HepG2 (cell line): ENCODE data around the gene NKX6-2. TPM values are rescaled to one million over a fixed set of nuclear protein-coding genes. Genes with fewer than 3 reads are reported as not detected.

Experiments
- ATAC-seq: fragments of 200-7000 bp; cut with Tn5 transposase; 3 replicates; pipeline ENCODE4 v1.9.1; 2020; ENCODE audit warnings: mild to moderate bottlenecking, moderate library complexity
- BruUV-seq: library from RNA; stranded (reverse); fragments of 400-500 nt; replicated peaks from 2 replicates; lab custom pipeline; 2021; lab: Mats Ljungman, UMichigan
- CTCF ChIA-PET: fragments of 300-600 bp; formaldehyde crosslinking; extraction: SDS; loops from one replicate; lab custom pipeline; 2021; ENCODE audit warnings: low total read pairs, inconsistent platforms, low intra/inter-chr PET ratio; lab: Yijun Ruan, JAX
- POLR2A ChIA-PET: fragments of 350-600 bp; sonication (Branson Sonifier 250); formaldehyde crosslinking; loops from one replicate; lab custom pipeline; 2020; ENCODE audit warnings: antibody characterized with exemption, inconsistent platforms; lab: Yijun Ruan, JAX
- DNase-seq: peaks from one replicate; pipeline ENCODE4 v3.0.0-alpha.2; 2015; ENCODE audit warnings: low spot score
- FAIRE-seq: peaks from 3 replicates; lab custom pipeline; 2011; peaks lifted over from hg19 to GRCh38; lab: Jason Lieb, UNC
- H2AFZ ChIP-seq: one replicate; pipeline ENCODE4 v1.6.1; 2011; ENCODE audit warnings: low read length, inconsistent platforms
- H3K27ac ChIP-seq: fragments of 300-600 bp; 3 replicates; pipeline ENCODE4 v1.8.0; 2011; ENCODE audit warnings: mixed run types, mild to moderate bottlenecking, mixed read lengths, low read length, inconsistent platforms; ENCODE audit not compliant: insufficient read depth; ENCODE audit errors: extremely low read length
- H3K27me3 ChIP-seq, 2 experiments: fragments of 200-600 bp in 1 of 2; 2 replicates in 1 of 2; 3 replicates in 1 of 2; pipeline versions ENCODE4 v1.6.0 to v1.8.0; 2011; ENCODE audit warnings: low read length in 2 of 2, mild to moderate bottlenecking in 2 of 2, moderate library complexity in 2 of 2, inconsistent platforms in 1 of 2; ENCODE audit not compliant: insufficient read depth in 2 of 2, control insufficient read depth in 1 of 2
- H3K36me3 ChIP-seq, 2 experiments: fragments of 200-600 bp in 1 of 2; replicated peaks in 1 of 2; 2 replicates in 1 of 2; 3 replicates in 1 of 2; pipeline versions ENCODE4 v1.5.1 to v1.8.0; 2011; ENCODE audit warnings: low read length in 2 of 2, inconsistent platforms in 1 of 2; ENCODE audit not compliant: insufficient read depth in 2 of 2, control insufficient read depth in 1 of 2
- H3K4me1 ChIP-seq: 2 replicates; pipeline ENCODE4 v1.5.1; 2012; ENCODE audit warnings: low read length, inconsistent platforms; ENCODE audit not compliant: insufficient read depth
- H3K4me2 ChIP-seq: 2 replicates; pipeline ENCODE4 v1.6.0; 2011; ENCODE audit warnings: low read depth, low read length, inconsistent platforms
- H3K4me3 ChIP-seq, 3 experiments: fragments of 200-600 bp in 1 of 3; sonication (generic), shearing (Covaris generic) in 1 of 3; replicated peaks in 1 of 3; 2 replicates each; pipeline ENCODE4 v1.5.1; 2011 to 2016; ENCODE audit warnings: low read length in 3 of 3, inconsistent platforms in 2 of 3, low read depth in 2 of 3, mild to moderate bottlenecking in 2 of 3, control low read depth in 1 of 3, mixed read lengths in 1 of 3; ENCODE audit not compliant: insufficient read depth in 1 of 3
- H3K79me2 ChIP-seq: one replicate; pipeline ENCODE4 v1.6.1; 2011; ENCODE audit warnings: low read length, inconsistent platforms; ENCODE audit not compliant: insufficient read depth
- H3K9ac ChIP-seq: 2 replicates; pipeline ENCODE4 v1.6.0; 2011; ENCODE audit warnings: mild to moderate bottlenecking, low read depth, low read length, inconsistent platforms; ENCODE audit not compliant: insufficient read depth
- H3K9me3 ChIP-seq: 2 replicates; pipeline ENCODE4 v1.5.1; 2012; ENCODE audit warnings: mild to moderate bottlenecking, low read length
- H4K20me1 ChIP-seq: 2 replicates; pipeline ENCODE4 v1.6.0; 2011; ENCODE audit warnings: inconsistent platforms, mild to moderate bottlenecking, low read length, moderate library complexity; ENCODE audit not compliant: insufficient read depth
- ARNT ChIP-seq: fragments of 450-650 bp; IDR thresholded peaks from 2 replicates; pipeline ENCODE4 v1.6.1; 2017
- MXI1 ChIP-seq: IDR thresholded peaks from 3 replicates; pipeline ENCODE4 v1.6.1; 2012; ENCODE audit warnings: low read depth, low read length, inconsistent platforms, borderline replicate concordance
- PHF5A ChIP-seq: IDR thresholded peaks from one replicate; pipeline ENCODE4 v1.6.1; 2018; ENCODE audit warnings: low read depth, missing genetic modification reagents; ENCODE audit not compliant: unreplicated experiment
- SAFB2 ChIP-seq: sonication (generic); formaldehyde crosslinking; IDR thresholded peaks from 2 replicates; pipeline ENCODE4 v1.5.1; 2020; ENCODE audit warnings: missing genetic modification reagents, low read depth, mild to moderate bottlenecking, borderline replicate concordance
- SMARCE1 ChIP-seq: fragments of 450-650 bp; IDR thresholded peaks from 2 replicates; pipeline ENCODE4 v1.6.1; 2017; ENCODE audit warnings: borderline replicate concordance
- ZNF317 ChIP-seq: sonication (generic); formaldehyde crosslinking; IDR thresholded peaks from 2 replicates; pipeline ENCODE4 v1.5.0; 2020; ENCODE audit warnings: mild to moderate bottlenecking, missing genetic modification reagents
- ZNF460 ChIP-seq: sonication (generic); formaldehyde crosslinking; IDR thresholded peaks from 2 replicates; pipeline ENCODE4 v1.5.1; 2020; ENCODE audit warnings: missing genetic modification reagents, mild to moderate bottlenecking, borderline replicate concordance
- ZNF678 ChIP-seq: sonication (generic); formaldehyde crosslinking; IDR thresholded peaks from 2 replicates; pipeline ENCODE4 v1.4.0; 2020; ENCODE audit warnings: mild to moderate bottlenecking, missing genetic modification reagents
- ZSCAN22 ChIP-seq: sonication (generic); formaldehyde crosslinking; IDR thresholded peaks from 2 replicates; pipeline ENCODE4 v1.4.0; 2020; ENCODE audit warnings: mild to moderate bottlenecking, missing genetic modification reagents
- WGBS: methylation state at CpG from one replicate; pipeline ENCODE4 v1.1.6; 2017; ENCODE audit warnings: low lambda C conversion rate; 5-methylcytosine and 5-hydroxymethylcytosine counted together
- in situ Hi-C: cut with HindIII; loops from 2 replicates; pipeline ENCODE4 v1.10.0; 2017; ENCODE audit warnings: low pct_unique_long_range_greater_than_20kb; ENCODE audit not compliant: extremely low pct_ligation_motif_present
- intact Hi-C: fragments of 100-400 bp; cut with micrococcal nuclease; formaldehyde crosslinking; loops from one replicate; pipeline ENCODE4 v1.10.0; 2022; ENCODE audit not compliant: unreplicated experiment
- polyA plus RNA-seq, 8 experiments: library from polyadenylated mRNA; depleted of rRNA in 3 of 8; stranded (reverse) in 7 of 8; unstranded in 1 of 8; fragments of >200 nt; fragmentation: Illumina TruSeq in 4 of 8; extraction: Trizol in 4 of 8; gene quantifications; 2 replicates each; pipeline versions ENCODE4 v1.2.1 to v1.2.3, GENCODE V29; 2011 to 2016; ENCODE audit warnings: low read depth in 4 of 8, missing spikeins in 1 of 8, mixed read lengths in 1 of 8; ENCODE audit not compliant: insufficient read depth in 1 of 8
- total RNA-seq, 5 experiments: library from RNA; depleted of rRNA; stranded (reverse); fragments of >200 nt; fragmentation: Illumina TruSeq; extraction: Trizol; gene quantifications; 2 replicates each; pipeline ENCODE4 v1.2.3, GENCODE V29; 2016; ENCODE audit warnings: low read depth in 1 of 5
- TF ChIP-seq, protein P1 (sequence below): sonication (generic); formaldehyde crosslinking; IDR thresholded peaks from 2 replicates; pipeline ENCODE4 v1.8.0; 2022; ENCODE audit warnings: missing genetic modification reagents, mild to moderate bottlenecking, moderate library complexity, borderline replicate concordance
- TF ChIP-seq, protein P2 (sequence below): sonication (generic); formaldehyde crosslinking; IDR thresholded peaks from 2 replicates; pipeline ENCODE4 v1.4.0; 2020; ENCODE audit warnings: missing genetic modification reagents
- TF ChIP-seq, protein P3 (sequence below): sonication (generic); formaldehyde crosslinking; IDR thresholded peaks from 2 replicates; pipeline ENCODE4 v1.8.1; 2023; ENCODE audit warnings: mild to moderate bottlenecking, missing genetic modification reagents
- TF ChIP-seq, protein P4 (sequence below): fragments of 450-650 bp; IDR thresholded peaks from 2 replicates; pipeline ENCODE4 v1.6.1; 2017
- TF ChIP-seq, protein P5 (sequence below): sonication (generic); formaldehyde crosslinking; IDR thresholded peaks from 2 replicates; pipeline ENCODE4 v1.4.0; 2020; ENCODE audit warnings: missing genetic modification reagents

NKX6-2 gene
- total and polyA plus RNA-seq, 2 of the 13 experiments (the other 11 are each of a cell fraction or from before 2014, with no cell fraction given), result not detected

DNA sequence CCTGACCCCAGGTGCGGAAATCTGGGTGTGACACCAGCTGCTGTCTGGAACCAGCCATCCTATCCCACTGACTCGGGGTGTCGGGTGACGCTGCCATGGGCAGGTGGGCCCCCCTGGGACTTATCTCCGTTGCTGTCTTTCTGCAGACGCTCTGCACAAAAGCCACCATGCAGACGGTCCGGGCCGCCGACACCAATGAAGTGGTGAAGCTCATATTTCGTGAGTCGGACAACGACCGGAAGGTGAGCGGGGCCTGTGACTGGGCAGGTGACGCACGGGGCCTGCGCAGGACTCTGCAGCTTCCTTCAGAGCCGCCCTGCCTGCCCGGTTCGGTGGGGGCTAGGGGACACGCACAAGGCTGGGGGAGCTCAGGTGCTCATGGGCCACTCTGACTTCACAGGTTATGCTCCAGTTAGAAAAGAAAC lies 36.6 kb downstream of the NKX6-2 start (continued):
- no peak for TF ChIP-seq SAFB2 (CRISPR knock-in tag)
- TF ChIP-seq PHF5A (CRISPR knock-in tag), result no peak
- TF ChIP-seq ZNF317, result no peak
- no peak for TF ChIP-seq ZSCAN22 (CRISPR knock-in tag)

DNA sequence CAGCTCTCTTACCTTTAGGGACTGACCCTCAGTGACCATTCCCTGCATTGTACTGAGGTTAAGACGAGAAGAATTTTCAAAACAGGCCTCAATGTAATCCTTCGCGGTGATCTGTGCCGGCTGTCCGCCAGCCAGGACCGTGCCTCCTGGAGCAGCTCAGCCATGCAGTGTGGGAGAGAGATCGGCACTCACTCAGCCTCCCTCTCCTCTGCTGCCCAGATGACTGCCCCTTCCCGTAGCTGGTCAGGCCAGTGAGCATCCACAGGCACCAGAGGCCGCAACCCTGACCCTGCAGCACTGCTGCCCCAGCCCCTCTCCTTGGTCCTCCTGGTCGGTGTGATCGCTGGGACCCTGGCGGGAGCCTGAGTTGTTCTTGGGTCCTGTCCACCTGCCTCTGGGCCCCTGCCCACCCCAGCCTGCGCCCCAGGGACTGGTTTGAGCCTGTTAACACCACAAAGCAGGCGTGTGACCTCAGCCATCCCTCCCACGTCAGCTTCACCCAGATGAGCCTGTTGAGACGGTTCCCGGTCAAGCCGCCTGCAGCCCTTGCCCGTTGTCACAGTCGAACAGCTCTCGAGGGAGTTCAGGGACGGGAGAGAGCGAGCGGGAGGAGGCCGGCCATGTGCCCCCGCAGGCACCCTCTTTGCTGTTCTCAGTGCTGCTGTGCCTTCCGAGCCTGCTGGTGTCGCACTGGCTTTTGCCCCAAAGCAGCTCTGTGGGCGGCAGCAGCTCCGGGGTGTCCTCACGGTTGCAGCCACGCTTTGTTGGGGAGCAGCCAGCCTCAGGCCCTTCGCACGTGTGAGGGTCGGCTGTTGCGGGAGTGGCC lies 37.2 kb downstream of the NKX6-2 start:
- Histone ChIP-seq H2AFZ (no peak overlapping the region), H3K79me2 (no peaks in the 10 kb centered on the region), H3K4me2 (no peak overlapping the region), H3K27me3 (no peaks in the 10 kb centered on the region), H3K27ac (no peak overlapping the region), H3K9me3 (no peaks in the 10 kb centered on the region), H4K20me1 (no peaks in the 10 kb centered on the region), H3K36me3 (peaks cover 0 to 2% of the 10 kb centered on the region in 2 experiments; a peak in 2 of 5 replicates), H3K4me1 (no peaks in the 10 kb centered on the region), H3K4me3 (no peak overlapping the region), H3K9ac (no peak overlapping the region)
- no peak for FAIRE-seq
- DNase-seq, result no peak
- no TSS peak for BruUV-seq
- ChIA-PET POLR2A (no interaction called here), CTCF (no interaction called here)
- ATAC-seq, result no peak
- WGBS, result 95% methylated on average over 17 of the region's 36 CpGs
- in situ Hi-C loops (no loop called here), intact Hi-C loops (no loop called here)
- TF ChIP-seq, protein P1, sequence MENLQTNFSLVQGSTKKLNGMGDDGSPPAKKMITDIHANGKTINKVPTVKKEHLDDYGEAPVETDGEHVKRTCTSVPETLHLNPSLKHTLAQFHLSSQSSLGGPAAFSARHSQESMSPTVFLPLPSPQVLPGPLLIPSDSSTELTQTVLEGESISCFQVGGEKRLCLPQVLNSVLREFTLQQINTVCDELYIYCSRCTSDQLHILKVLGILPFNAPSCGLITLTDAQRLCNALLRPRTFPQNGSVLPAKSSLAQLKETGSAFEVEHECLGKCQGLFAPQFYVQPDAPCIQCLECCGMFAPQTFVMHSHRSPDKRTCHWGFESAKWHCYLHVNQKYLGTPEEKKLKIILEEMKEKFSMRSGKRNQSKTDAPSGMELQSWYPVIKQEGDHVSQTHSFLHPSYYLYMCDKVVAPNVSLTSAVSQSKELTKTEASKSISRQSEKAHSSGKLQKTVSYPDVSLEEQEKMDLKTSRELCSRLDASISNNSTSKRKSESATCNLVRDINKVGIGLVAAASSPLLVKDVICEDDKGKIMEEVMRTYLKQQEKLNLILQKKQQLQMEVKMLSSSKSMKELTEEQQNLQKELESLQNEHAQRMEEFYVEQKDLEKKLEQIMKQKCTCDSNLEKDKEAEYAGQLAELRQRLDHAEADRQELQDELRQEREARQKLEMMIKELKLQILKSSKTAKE (CRISPR knock-in tag), result no peak
- TF ChIP-seq ARNT (no peak), ZNF460 (CRISPR knock-in tag) (no peak), ZNF678 (CRISPR knock-in tag) (no peak), MXI1 (no peak), SMARCE1 (no peak)
- TF ChIP-seq, protein P2, sequence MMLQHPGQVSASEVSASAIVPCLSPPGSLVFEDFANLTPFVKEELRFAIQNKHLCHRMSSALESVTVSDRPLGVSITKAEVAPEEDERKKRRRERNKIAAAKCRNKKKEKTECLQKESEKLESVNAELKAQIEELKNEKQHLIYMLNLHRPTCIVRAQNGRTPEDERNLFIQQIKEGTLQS (CRISPR knock-in tag), result no peak
- TF ChIP-seq, protein P3, sequence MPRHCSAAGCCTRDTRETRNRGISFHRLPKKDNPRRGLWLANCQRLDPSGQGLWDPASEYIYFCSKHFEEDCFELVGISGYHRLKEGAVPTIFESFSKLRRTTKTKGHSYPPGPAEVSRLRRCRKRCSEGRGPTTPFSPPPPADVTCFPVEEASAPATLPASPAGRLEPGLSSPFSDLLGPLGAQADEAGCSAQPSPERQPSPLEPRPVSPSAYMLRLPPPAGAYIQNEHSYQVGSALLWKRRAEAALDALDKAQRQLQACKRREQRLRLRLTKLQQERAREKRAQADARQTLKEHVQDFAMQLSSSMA, result no peak
- TF ChIP-seq, protein P4, sequence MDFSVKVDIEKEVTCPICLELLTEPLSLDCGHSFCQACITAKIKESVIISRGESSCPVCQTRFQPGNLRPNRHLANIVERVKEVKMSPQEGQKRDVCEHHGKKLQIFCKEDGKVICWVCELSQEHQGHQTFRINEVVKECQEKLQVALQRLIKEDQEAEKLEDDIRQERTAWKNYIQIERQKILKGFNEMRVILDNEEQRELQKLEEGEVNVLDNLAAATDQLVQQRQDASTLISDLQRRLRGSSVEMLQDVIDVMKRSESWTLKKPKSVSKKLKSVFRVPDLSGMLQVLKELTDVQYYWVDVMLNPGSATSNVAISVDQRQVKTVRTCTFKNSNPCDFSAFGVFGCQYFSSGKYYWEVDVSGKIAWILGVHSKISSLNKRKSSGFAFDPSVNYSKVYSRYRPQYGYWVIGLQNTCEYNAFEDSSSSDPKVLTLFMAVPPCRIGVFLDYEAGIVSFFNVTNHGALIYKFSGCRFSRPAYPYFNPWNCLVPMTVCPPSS, result no peak
- TF ChIP-seq, protein P5, sequence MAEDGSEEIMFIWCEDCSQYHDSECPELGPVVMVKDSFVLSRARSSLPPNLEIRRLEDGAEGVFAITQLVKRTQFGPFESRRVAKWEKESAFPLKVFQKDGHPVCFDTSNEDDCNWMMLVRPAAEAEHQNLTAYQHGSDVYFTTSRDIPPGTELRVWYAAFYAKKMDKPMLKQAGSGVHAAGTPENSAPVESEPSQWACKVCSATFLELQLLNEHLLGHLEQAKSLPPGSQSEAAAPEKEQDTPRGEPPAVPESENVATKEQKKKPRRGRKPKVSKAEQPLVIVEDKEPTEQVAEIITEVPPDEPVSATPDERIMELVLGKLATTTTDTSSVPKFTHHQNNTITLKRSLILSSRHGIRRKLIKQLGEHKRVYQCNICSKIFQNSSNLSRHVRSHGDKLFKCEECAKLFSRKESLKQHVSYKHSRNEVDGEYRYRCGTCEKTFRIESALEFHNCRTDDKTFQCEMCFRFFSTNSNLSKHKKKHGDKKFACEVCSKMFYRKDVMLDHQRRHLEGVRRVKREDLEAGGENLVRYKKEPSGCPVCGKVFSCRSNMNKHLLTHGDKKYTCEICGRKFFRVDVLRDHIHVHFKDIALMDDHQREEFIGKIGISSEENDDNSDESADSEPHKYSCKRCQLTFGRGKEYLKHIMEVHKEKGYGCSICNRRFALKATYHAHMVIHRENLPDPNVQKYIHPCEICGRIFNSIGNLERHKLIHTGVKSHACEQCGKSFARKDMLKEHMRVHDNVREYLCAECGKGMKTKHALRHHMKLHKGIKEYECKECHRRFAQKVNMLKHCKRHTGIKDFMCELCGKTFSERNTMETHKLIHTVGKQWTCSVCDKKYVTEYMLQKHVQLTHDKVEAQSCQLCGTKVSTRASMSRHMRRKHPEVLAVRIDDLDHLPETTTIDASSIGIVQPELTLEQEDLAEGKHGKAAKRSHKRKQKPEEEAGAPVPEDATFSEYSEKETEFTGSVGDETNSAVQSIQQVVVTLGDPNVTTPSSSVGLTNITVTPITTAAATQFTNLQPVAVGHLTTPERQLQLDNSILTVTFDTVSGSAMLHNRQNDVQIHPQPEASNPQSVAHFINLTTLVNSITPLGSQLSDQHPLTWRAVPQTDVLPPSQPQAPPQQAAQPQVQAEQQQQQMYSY (CRISPR knock-in tag), result no peak
